Uterus (tissue), 4 donors: ENCODE data around the gene CES4A. TPM values are rescaled to one million over a fixed set of nuclear protein-coding genes. Genes with fewer than 3 reads are reported as not detected.

Experiments
- DNase-seq, 2 donors: peaks; one replicate each; pipeline ENCODE4 v3.0.0-alpha.2; 2019 to 2020
- H3K27ac ChIP-seq, 2 donors: fragments of 200-600 bp; sonication (generic); 1 replicate in 1 of 2; 2 replicates in 1 of 2; pipeline ENCODE4 v1.5.1; 2016 to 2018
- H3K27me3 ChIP-seq, 2 donors: fragments of 200-600 bp; sonication (generic); one replicate each; pipeline ENCODE4 v1.5.1; 2018 to 2019; ENCODE audit warnings: control low read depth in 1 of 2
- H3K36me3 ChIP-seq, 2 donors: fragments of 200-600 bp; sonication (generic); one replicate each; pipeline ENCODE4 v1.5.1; 2019; ENCODE audit warnings: control low read depth in 1 of 2
- H3K4me1 ChIP-seq, 2 donors: fragments of 200-600 bp; sonication (generic); one replicate each; pipeline ENCODE4 v1.5.1; 2018 to 2019; ENCODE audit warnings: control low read depth in 1 of 2
- H3K4me3 ChIP-seq, 2 donors: fragments of 200-600 bp; sonication (generic); 1 replicate in 1 of 2; 2 replicates in 1 of 2; pipeline ENCODE4 v1.5.1; 2018 to 2019; ENCODE audit warnings: mild to moderate bottlenecking in 1 of 2
- H3K9me3 ChIP-seq, 2 donors: fragments of 200-600 bp; sonication (generic); one replicate each; pipeline ENCODE4 v1.5.1; 2019; ENCODE audit warnings: control low read depth in 1 of 2
- CTCF ChIP-seq, 4 experiments: fragments of 200-600 bp in 2 of 4; fragments of 450-650 bp in 2 of 4; sonication (generic) in 2 of 4; IDR thresholded peaks; one replicate each; pipeline ENCODE4 v1.5.1; 2016 to 2019; ENCODE audit warnings: antibody characterized with exemption in 4 of 4, mild to moderate bottlenecking in 2 of 4, moderate library complexity in 1 of 4
- POLR2A ChIP-seq, 2 donors: fragments of 450-650 bp; IDR thresholded peaks; one replicate each; pipeline ENCODE4 v1.6.1; 2016; ENCODE audit warnings: antibody characterized with exemption in 2 of 2, mild to moderate bottlenecking in 1 of 2, moderate library complexity in 1 of 2
- intact Hi-C: fragments of 100-400 bp; cut with DNase I; formaldehyde crosslinking; loops from one replicate; pipeline ENCODE4 v1.15.1; 2023; ENCODE audit warnings: low total_unique reads
- small RNA-seq: library from RNA; depleted of rRNA; stranded (forward); fragments of <200 nt; gene quantifications from one replicate; pipeline ENCODE3, GENCODE V24; 2016
- total RNA-seq, 4 donors: library from RNA; depleted of rRNA in 3 of 4; stranded (reverse); fragments of >200 nt in 3 of 4; gene quantifications; one replicate each; pipeline versions ENCODE4 v1.1.0 to v1.2.4, GENCODE V29; 2014 to 2023
- donor health status: DM: yes; HTN: yes; CAD: no.

Gene CES4A
- total RNA-seq, 4 donors from 2014 or later = 0.29 to 9.6 (median 5.4) TPM

- no peak overlapping the region for H3K4me3 ChIP-seq
- TF ChIP-seq POLR2A (IDR thresholded peaks at IDR 0.05) (no peak), CTCF (IDR thresholded peaks at IDR 0.05) (no peak)
- no peak for DNase-seq
- H3K27me3 ChIP-seq = no peaks in the 10 kb centered on the region
- no peak overlapping the region for H3K27ac ChIP-seq
- H3K4me1 ChIP-seq = no peaks in the 10 kb centered on the region
- H3K9me3 ChIP-seq = no peaks in the 10 kb centered on the region
- H3K36me3 ChIP-seq = no peaks in the 10 kb centered on the region
- intact Hi-C loops = no loop called here
These were observed 65.5 kb downstream of the CES4A start for GRCh38 chr16:67053767-67054334.

DNA sequence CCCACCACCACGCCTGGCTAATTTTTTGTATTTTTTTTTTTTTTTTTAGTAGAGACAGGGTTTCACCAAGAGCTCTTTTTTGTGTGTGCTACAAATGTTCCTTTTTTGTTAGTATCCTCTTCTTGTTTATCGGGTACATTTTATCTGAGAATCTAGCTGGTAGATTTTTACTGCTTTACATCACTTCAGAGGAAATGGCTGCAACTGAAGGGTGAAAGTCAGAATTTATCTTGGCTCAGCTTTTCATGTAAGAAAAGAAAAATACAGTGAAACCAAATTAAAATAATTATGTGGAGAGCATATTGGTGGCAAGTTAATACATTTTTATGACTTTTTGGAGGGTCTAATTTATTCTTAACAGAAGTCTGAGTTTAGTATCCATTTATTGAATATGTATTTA, 66.5 kb downstream of the CES4A start:
- intact Hi-C loops = no loop called here
- no peak for DNase-seq
- Histone ChIP-seq H3K4me3 (no peak overlapping the region), H3K4me1 (no peaks in the 10 kb centered on the region), H3K27me3 (no peaks in the 10 kb centered on the region), H3K36me3 (no peaks in the 10 kb centered on the region), H3K9me3 (no peaks in the 10 kb centered on the region), H3K27ac (no peak overlapping the region)
- TF ChIP-seq CTCF (IDR thresholded peaks at IDR 0.05) (no peak), POLR2A (IDR thresholded peaks at IDR 0.05) (no peak)

DNA sequence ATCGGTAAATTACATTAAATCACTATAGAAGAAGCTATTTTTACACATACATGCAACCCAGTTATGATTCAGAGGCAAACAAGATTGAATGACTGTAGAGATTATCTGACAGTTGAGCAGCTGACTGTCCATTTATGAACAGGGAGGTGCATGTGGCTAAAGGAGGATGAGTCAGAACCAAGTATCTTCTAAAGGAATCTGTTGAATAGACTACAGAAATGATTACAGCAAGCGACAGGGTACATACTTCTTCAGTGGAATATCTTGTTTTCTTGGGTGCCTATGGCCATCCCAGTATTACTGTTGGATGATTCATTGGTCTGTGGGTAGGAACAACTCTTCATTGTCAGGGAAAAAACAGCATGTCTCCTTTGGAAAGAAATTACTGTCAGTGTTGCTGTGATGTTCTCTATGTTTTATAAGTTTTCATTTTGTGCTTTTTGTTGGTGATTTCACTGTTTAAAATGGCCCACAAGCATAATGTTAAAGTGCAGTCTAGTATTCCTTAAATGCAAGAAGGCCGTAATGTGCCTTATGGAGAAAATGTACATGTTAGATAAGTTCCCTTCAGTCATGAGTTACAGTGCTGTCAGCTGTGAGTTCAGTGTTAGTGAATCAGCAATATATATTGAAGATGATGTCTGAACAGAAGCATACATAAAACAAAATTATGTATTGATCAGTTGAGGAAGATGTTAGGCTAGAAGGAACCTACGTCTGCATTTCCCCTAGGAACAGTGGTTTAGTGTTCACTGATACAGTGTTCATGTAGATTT, 67.5 kb downstream of the CES4A start:
- DNase-seq = no peak

More for the DNA sequence above, 67.5 kb downstream of the CES4A start:
- H3K36me3 ChIP-seq = no peaks in the 10 kb centered on the region
- H3K4me3 ChIP-seq = no peak overlapping the region
- intact Hi-C loops = no loop called here
- no peak overlapping the region for H3K27ac ChIP-seq
- H3K27me3 ChIP-seq = no peaks in the 10 kb centered on the region
- TF ChIP-seq CTCF (IDR thresholded peaks at IDR 0.05) = no peak
- H3K9me3 ChIP-seq = no peaks in the 10 kb centered on the region
- no peaks in the 10 kb centered on the region for H3K4me1 ChIP-seq

Small RNA genes within 50 kb of the gene (small RNA-seq; reads per million reads assigned to genes)
- gene RN7SL543P = not detected

Other genes starting within 250 kb of the CES4A start
- gene DYNC1LI2, start 237.0 kb upstream of the CES4A start, total RNA-seq = 100 to 1,000 TPM; 109 to 279 (median 151) TPM
- gene TERB1, start 187.0 kb upstream of the CES4A start, total RNA-seq = under 1 TPM in 2 of 4 donors, not detected in 2; 0.21 to 0.83 TPM
- gene NAE1, start 157.6 kb upstream of the CES4A start, total RNA-seq = 10 to 100 TPM; 32.6 to 83.5 (median 59.8) TPM
- not detected for gene CA7, start 144.2 kb upstream of the CES4A start, total RNA-seq
- gene PDP2, start 108.1 kb upstream of the CES4A start, total RNA-seq = 10 to 100 TPM in 2 of 4 donors, 1 to 10 TPM in 1, under 1 TPM in 1; 0.77 to 20.5 (median 6.3) TPM
- gene CDH16, start 69.7 kb upstream of the CES4A start, total RNA-seq = 10 to 100 TPM in 1 of 4 donors, not detected in 3; 12.6 TPM
- 10 to 100 TPM in 3 of 4 donors, 1 to 10 TPM in 1; 7.5 to 32.8 (median 18.8) TPM for gene RRAD, start 63.1 kb upstream of the CES4A start, total RNA-seq
- 10 to 100 TPM; 15.9 to 76.8 (median 74.2) TPM for gene CIAO2B, start 54.2 kb upstream of the CES4A start, total RNA-seq
- 10 to 100 TPM; 15.0 to 51.0 (median 26.0) TPM for gene CES2, start 53.1 kb upstream of the CES4A start, total RNA-seq
- gene CES3, start 27.3 kb upstream of the CES4A start, total RNA-seq = 1 to 10 TPM in 2 of 4 donors, under 1 TPM in 2; 0.51 to 2.8 (median 0.86) TPM
- 100 to 1,000 TPM in 1 of 4 donors, 10 to 100 TPM in 3; 42.1 to 108 (median 75.9) TPM for gene CBFB, start 40.6 kb downstream of the CES4A start, total RNA-seq
- 10 to 100 TPM; 12.3 to 27.1 (median 21.1) TPM for gene PHAF1, start 121.4 kb downstream of the CES4A start, total RNA-seq
- 10 to 100 TPM in 3 of 4 donors, 1 to 10 TPM in 1; 2.4 to 40.1 (median 15.1) TPM for gene B3GNT9, start 162.4 kb downstream of the CES4A start, total RNA-seq
- 10 to 100 TPM in 2 of 4 donors, 1 to 10 TPM in 2; 2.6 to 21.0 (median 10.6) TPM for gene TRADD, start 171.3 kb downstream of the CES4A start, total RNA-seq
- 10 to 100 TPM in 2 of 4 donors, 1 to 10 TPM in 1, not detected in 1; 2.6 to 47.4 (median 14.1) TPM for gene FBXL8, start 171.4 kb downstream of the CES4A start, total RNA-seq
- gene HSF4, start 176.2 kb downstream of the CES4A start, total RNA-seq = 10 to 100 TPM in 3 of 4 donors, not detected in 1; 11.3 to 51.9 (median 42.3) TPM
- gene NOL3, start 181.9 kb downstream of the CES4A start, total RNA-seq = 10 to 100 TPM in 2 of 4 donors, 1 to 10 TPM in 2; 3.3 to 29.7 (median 17.0) TPM
- 10 to 100 TPM; 10.9 to 35.4 (median 20.5) TPM for gene MATCAP1, start 195.4 kb downstream of the CES4A start, total RNA-seq
- 1 to 10 TPM in 3 of 4 donors, under 1 TPM in 1; 0.29 to 5.1 (median 1.8) TPM for gene EXOC3L1, start 201.5 kb downstream of the CES4A start, total RNA-seq
- gene E2F4, start 203.6 kb downstream of the CES4A start, total RNA-seq = 100 to 1,000 TPM in 1 of 4 donors, 10 to 100 TPM in 3; 49.2 to 294 (median 77.1) TPM
- 1 to 10 TPM in 2 of 4 donors, not detected in 2; 1.6 to 5.4 TPM for gene ELMO3, start 210.5 kb downstream of the CES4A start, total RNA-seq
- gene TMEM208, start 238.5 kb downstream of the CES4A start, total RNA-seq = 10 to 100 TPM; 10.2 to 57.9 (median 27.3) TPM